Pons (tissue), 1 donor: ENCODE data around the gene CDH1.

ENCODE experiments used
- DNase-seq: peaks from one replicate; pipeline ENCODE4 v3.0.0-alpha.2; 2016; ENCODE audit warnings: low spot score

The CDH1 gene

GRCh38 chr16:68857479-68857878 lies 120.4 kb downstream of the CDH1 start:
- no peak for DNase-seq

- no peak for DNase-seq
Measured at GRCh38 chr16:68859828-68860227, 122.7 kb downstream of the CDH1 start.

GRCh38 chr16:68860978-68861892 lies 124.1 kb downstream of the CDH1 start:
- no peak for DNase-seq

- DNase-seq = no peak
Measured at GRCh38 chr16:68866933-68867332, 129.8 kb downstream of the CDH1 start.

GRCh38 chr16:68869492-68870088 lies 132.5 kb downstream of the CDH1 start:
- no peak for DNase-seq

- DNase-seq = no peak
Measured at GRCh38 chr16:68873635-68874471, 136.8 kb downstream of the CDH1 start.

- DNase-seq = no peak
Measured at GRCh38 chr16:68875871-68876270, 138.8 kb downstream of the CDH1 start.

GRCh38 chr16:68883685-68884084 lies 146.6 kb downstream of the CDH1 start:
- no peak for DNase-seq

- no peak for DNase-seq
Measured at GRCh38 chr16:68884401-68884800, 147.3 kb downstream of the CDH1 start.
